ENCODE results near the gene GTPBP1. TPM values are rescaled to one million over a fixed set of nuclear protein-coding genes. Genes with fewer than 3 reads are reported as not detected.

Gene GTPBP1
- total RNA-seq, 1 experiment from 2014 or later = 108 TPM

DNA sequence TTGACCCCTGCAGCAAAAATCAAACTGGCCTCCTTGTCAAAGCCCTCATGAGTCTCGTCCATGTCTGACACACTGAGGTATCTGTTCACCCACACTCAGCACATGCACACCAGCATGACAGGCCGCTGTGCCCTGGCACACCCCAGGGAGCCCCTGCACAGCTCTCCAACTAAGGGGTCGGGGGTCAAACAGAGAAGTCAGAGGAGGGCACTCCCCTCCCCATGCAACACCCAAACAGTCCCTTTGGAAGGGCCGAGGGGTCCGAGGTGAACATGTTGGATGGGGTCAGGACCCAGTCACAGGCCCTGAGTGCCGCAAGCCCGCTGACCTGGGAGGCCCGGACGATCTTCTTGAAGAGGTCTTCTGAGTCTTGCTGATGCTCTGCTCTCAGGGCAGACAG, 35.4 kb downstream of the GTPBP1 start:
- H3K79me1 ChIP-seq (ENCODE audit: insufficient read depth, low read depth, low read length, poor library complexity, severe bottlenecking) = no peaks in the 10 kb centered on the region
- H4K8ac ChIP-seq (replicated peaks; ENCODE audit: insufficient read length, low read depth, low read length) = no peak overlapping the region
- no peak overlapping the region for H3K4me2 ChIP-seq (ENCODE audit: insufficient read depth, insufficient read length, low read length)
- Mint-ChIP-seq H3K4me1 (no peaks in the 10 kb centered on the region), H3K27ac (no peak overlapping the region), H3K27me3 (ENCODE audit: low read depth) (no peaks in the 10 kb centered on the region; the same call in 1 of the 2 replicates), H3K9me3 (no peaks in the 10 kb centered on the region), H3K4me3 (no peak overlapping the region), H3K36me3 (ENCODE audit: insufficient read depth in 1 of 3, low read depth in 3 of 3) (peaks cover 13 to 58% (median 24%) of the 10 kb centered on the region in 3 experiments)
- no peaks in the 10 kb centered on the region for H3K79me2 ChIP-seq (ENCODE audit: insufficient read depth, low read length)
- no peak overlapping the region for H2AK5ac ChIP-seq (ENCODE audit: insufficient read length, low read length)
- no peak overlapping the region for H2BK15ac ChIP-seq (ENCODE audit: low read depth, low read length)
- H4K20me1 ChIP-seq (ENCODE audit: control insufficient read depth, insufficient read depth, insufficient read length) = no peaks in the 10 kb centered on the region
- H3K56ac ChIP-seq (ENCODE audit: insufficient read length, low read depth, low read length) = no peak overlapping the region
- no peaks in the 10 kb centered on the region for H3K9me3 ChIP-seq (ENCODE audit: control insufficient read depth, low read depth, low read length)
- no CpG with 5 or more reads among the region's 9 CpGs for WGBS (ENCODE audit: extremely low coverage, insufficient read length, low lambda C conversion rate)
- H2BK20ac ChIP-seq (ENCODE audit: low read depth, low read length, poor library complexity, severe bottlenecking) = no peak overlapping the region
- no peak overlapping the region for H4K5ac ChIP-seq (ENCODE audit: insufficient read length, low read depth, low read length)
- no peak overlapping the region for H2BK12ac ChIP-seq (ENCODE audit: insufficient read length, low read depth, low read length)
- H4K91ac ChIP-seq (ENCODE audit: insufficient read length, low read depth, low read length) = no peak overlapping the region
- TF ChIP-seq CTCF (conservative IDR thresholded peaks at IDR 0.05) = no peak
- H3K27ac ChIP-seq (ENCODE audit: insufficient read length, low read depth, low read length) = no peak overlapping the region
- no peak overlapping the region for H3K9ac ChIP-seq (ENCODE audit: extremely low read depth, insufficient read length, low read length)
- no peak overlapping the region for H2BK5ac ChIP-seq (ENCODE audit: insufficient read length, low read length)
- H3K23ac ChIP-seq (ENCODE audit: insufficient read length, low read depth, low read length) = no peak overlapping the region
- H3K27me3 ChIP-seq (ENCODE audit: insufficient read depth, low read length) = no peaks in the 10 kb centered on the region
- H3K4ac ChIP-seq (ENCODE audit: low read depth, low read length) = no peak overlapping the region
- no peak for DNase-seq
- no peak overlapping the region for H3K18ac ChIP-seq (ENCODE audit: insufficient read length, low read depth, low read length)
- no peak overlapping the region for H3K14ac ChIP-seq (ENCODE audit: insufficient read depth, low read length)
- H2AFZ ChIP-seq (ENCODE audit: low read length) = no peak overlapping the region
- no peak overlapping the region for H3T11ph ChIP-seq (ENCODE audit: low read length)
- H3K23me2 ChIP-seq (ENCODE audit: insufficient read length, low read depth, low read length, poor library complexity, severe bottlenecking) = no peaks in the 10 kb centered on the region
- H2BK120ac ChIP-seq (ENCODE audit: low read depth, low read length, poor library complexity, severe bottlenecking) = no peak overlapping the region
- H3K4me1 ChIP-seq (ENCODE audit: insufficient read depth, low read length) = no peaks in the 10 kb centered on the region

Measured in H9 (cell line).